HS-27A (cell line): ENCODE measurements around the gene USP13.
"Not testable (repeated sequence)": the region's sequence is repeated elsewhere in the genome, so short reads cannot be mapped to it uniquely, and the experiment has no call there.

Experiments used
- DNase-seq: peaks from one replicate; pipeline ENCODE4 v3.0.0-alpha.2; 2012; ENCODE audit warnings: low read depth, missing footprints

USP13 gene

GRCh38 chr3:179655236-179655635, 2.4 kb downstream of the USP13 start:
- no peak for DNase-seq

GRCh38 chr3:179658606-179659005, 5.8 kb downstream of the USP13 start:
- DNase-seq, result no peak

GRCh38 chr3:179660872-179661271, 8.0 kb downstream of the USP13 start:
- no peak for DNase-seq

GRCh38 chr3:179661777-179662176, 8.9 kb downstream of the USP13 start:
- DNase-seq, result no peak

- DNase-seq, result no peak
Observed at GRCh38 chr3:179663093-179663492, 10.3 kb downstream of the USP13 start.

GRCh38 chr3:179666030-179666429, 13.2 kb downstream of the USP13 start:
- DNase-seq, result no peak

- DNase-seq, result no peak
Observed at GRCh38 chr3:179666436-179667035, 13.7 kb downstream of the USP13 start.

GRCh38 chr3:179668429-179668828, 15.6 kb downstream of the USP13 start:
- no peak for DNase-seq

GRCh38 chr3:179670311-179670710, 17.5 kb downstream of the USP13 start:
- DNase-seq, result no peak

GRCh38 chr3:179671309-179671708, 18.5 kb downstream of the USP13 start:
- DNase-seq, result no peak

- no peak for DNase-seq
Observed at GRCh38 chr3:179671747-179672242, 19.0 kb downstream of the USP13 start.

- DNase-seq, result no peak
Observed at GRCh38 chr3:179672918-179673317, 20.1 kb downstream of the USP13 start.

GRCh38 chr3:179673523-179673922, 20.7 kb downstream of the USP13 start:
- no peak for DNase-seq

GRCh38 chr3:179676081-179676480, 23.2 kb downstream of the USP13 start:
- no peak for DNase-seq

GRCh38 chr3:179677884-179678283, 25.0 kb downstream of the USP13 start:
- no peak for DNase-seq

- DNase-seq, result no peak
Observed at GRCh38 chr3:179681492-179682263, 28.8 kb downstream of the USP13 start.

GRCh38 chr3:179682426-179683080, 29.7 kb downstream of the USP13 start:
- DNase-seq, result no peak

GRCh38 chr3:179683286-179683685, 30.4 kb downstream of the USP13 start:
- not testable (repeated sequence) for DNase-seq

- DNase-seq, result no peak
Observed at GRCh38 chr3:179687967-179688535, 35.2 kb downstream of the USP13 start.

- DNase-seq, result no peak
Observed at GRCh38 chr3:179688850-179689249, 36.0 kb downstream of the USP13 start.

- DNase-seq, result no peak
Observed at GRCh38 chr3:179694731-179695130, 41.9 kb downstream of the USP13 start.

GRCh38 chr3:179695672-179696313, 43.0 kb downstream of the USP13 start:
- DNase-seq, result no peak
